WTC11 (cell line): Measurements from ENCODE around the gene FAM89A. TPM values are rescaled to one million over a fixed set of nuclear protein-coding genes. Genes with fewer than 3 reads are reported as not detected.

Experiments
- ATAC-seq: fragments of 200-7000 bp; cut with Tn5 transposase; 2 replicates; pipeline ENCODE4 v1.10.0; 2021; ENCODE audit warnings: mild to moderate bottlenecking, moderate library complexity
- CTCF ChIA-PET: fragments of 300-600 bp; sonication (Branson Sonifier 250); formaldehyde crosslinking; loops from one replicate; lab custom pipeline; 2021; ENCODE audit warnings: antibody characterized with exemption; lab: Charles Lee
- POLR2A ChIA-PET: fragments of 350-600 bp; sonication (Branson Sonifier 250); formaldehyde crosslinking; loops from one replicate; lab custom pipeline; 2021; ENCODE audit warnings: antibody characterized with exemption; lab: Charles Lee
- DNase-seq: peaks from one replicate; pipeline ENCODE4 v3.0.0; 2021; ENCODE audit warnings: low spot score
- H3K27ac Mint-ChIP-seq: 2 replicates; pipeline ENCODE4 v1.8.0; 2021; ENCODE audit warnings: mixed read lengths
- H3K27me3 Mint-ChIP-seq: 2 replicates; pipeline ENCODE4 v1.8.0; 2021; ENCODE audit warnings: low read depth, mild to moderate bottlenecking, moderate library complexity, mixed read lengths
- H3K36me3 Mint-ChIP-seq: 2 replicates; pipeline ENCODE4 v1.8.0; 2021; ENCODE audit warnings: mixed read lengths
- H3K4me1 Mint-ChIP-seq: 2 replicates; pipeline ENCODE4 v1.8.0; 2022; ENCODE audit warnings: mixed read lengths
- H3K4me3 Mint-ChIP-seq: 2 replicates; pipeline ENCODE4 v1.8.0; 2021; ENCODE audit warnings: mild to moderate bottlenecking, moderate library complexity, mixed read lengths
- H3K9me3 Mint-ChIP-seq: 2 replicates; pipeline ENCODE4 v1.8.0; 2021; ENCODE audit warnings: mixed read lengths
- ATF3 ChIP-seq: sonication (generic); formaldehyde crosslinking; conservative IDR thresholded peaks from 2 replicates; pipeline ENCODE4 v1.8.1; 2022; ENCODE audit warnings: mild to moderate bottlenecking, missing genetic modification reagents
- CBFB ChIP-seq: sonication (generic); formaldehyde crosslinking; IDR thresholded peaks from 2 replicates; pipeline ENCODE4 v1.8.1; 2022; ENCODE audit warnings: mild to moderate bottlenecking, low read depth, missing genetic modification reagents
- CTCF ChIP-seq: fragments of 200-600 bp; IDR thresholded peaks from 2 replicates; pipeline ENCODE4 v1.8.0; 2022; ENCODE audit warnings: antibody characterized with exemption
- ETV6 ChIP-seq: sonication (generic); formaldehyde crosslinking; IDR thresholded peaks from 2 replicates; pipeline ENCODE4 v1.8.1; 2022; ENCODE audit warnings: mild to moderate bottlenecking, missing genetic modification reagents
- FOXJ3 ChIP-seq: sonication (generic); formaldehyde crosslinking; IDR thresholded peaks from 2 replicates; pipeline ENCODE4 v1.9.0; 2021; ENCODE audit warnings: missing genetic modification reagents, mild to moderate bottlenecking, borderline replicate concordance
- FOXK1 ChIP-seq: sonication (generic); formaldehyde crosslinking; IDR thresholded peaks from 2 replicates; pipeline ENCODE4 v1.8.0; 2022; ENCODE audit warnings: mild to moderate bottlenecking, moderate library complexity, missing genetic modification reagents
- GRHL2 ChIP-seq: fragments of 250-450 bp; sonication (Bioruptor Pico); IDR thresholded peaks from 2 replicates; pipeline ENCODE4 v1.8.0; 2022; ENCODE audit warnings: mild to moderate bottlenecking, moderate library complexity; ENCODE audit not compliant: insufficient replicate concordance, severe bottlenecking
- HMGA2 ChIP-seq: fragments of 250-450 bp; sonication (Bioruptor Pico); IDR thresholded peaks from 2 replicates; pipeline ENCODE4 v1.4.0; 2021; ENCODE audit warnings: mild to moderate bottlenecking, moderate library complexity
- IRF1 ChIP-seq: sonication (generic); formaldehyde crosslinking; IDR thresholded peaks from 2 replicates; pipeline ENCODE4 v1.8.0; 2023; ENCODE audit warnings: missing genetic modification reagents
- MAX ChIP-seq: sonication (generic); formaldehyde crosslinking; IDR thresholded peaks from 2 replicates; pipeline ENCODE4 v1.8.0; 2022; ENCODE audit warnings: mild to moderate bottlenecking, missing genetic modification reagents
- MLX ChIP-seq: sonication (generic); formaldehyde crosslinking; IDR thresholded peaks from 2 replicates; pipeline ENCODE4 v1.8.1; 2023; ENCODE audit warnings: mild to moderate bottlenecking, missing genetic modification reagents, moderate library complexity
- MXD4 ChIP-seq: fragments of 250-450 bp; sonication (Bioruptor Pico); IDR thresholded peaks from 2 replicates; pipeline ENCODE4 v1.8.0; 2021; ENCODE audit warnings: mild to moderate bottlenecking, moderate library complexity, borderline replicate concordance
- NFATC4 ChIP-seq: fragments of 250-450 bp; sonication (Bioruptor Pico); IDR thresholded peaks from 2 replicates; pipeline ENCODE4 v1.9.0; 2021; ENCODE audit warnings: mild to moderate bottlenecking
- NFE2L1 ChIP-seq: sonication (generic); formaldehyde crosslinking; IDR thresholded peaks from 2 replicates; pipeline ENCODE4 v1.8.1; 2023; ENCODE audit warnings: missing genetic modification reagents
- RORB ChIP-seq: fragments of 250-450 bp; sonication (Bioruptor Pico); IDR thresholded peaks from 2 replicates; pipeline ENCODE4 v1.9.0; 2021; ENCODE audit warnings: mild to moderate bottlenecking
- SMAD3 ChIP-seq: sonication (generic); formaldehyde crosslinking; IDR thresholded peaks from 2 replicates; pipeline ENCODE4 v1.8.0; 2022; ENCODE audit warnings: missing genetic modification reagents, mild to moderate bottlenecking, borderline replicate concordance
- SMAD4 ChIP-seq: sonication (generic); formaldehyde crosslinking; IDR thresholded peaks from 2 replicates; pipeline ENCODE4 v1.8.0; 2022; ENCODE audit warnings: mild to moderate bottlenecking, missing genetic modification reagents
- SOX15 ChIP-seq: fragments of 250-450 bp; sonication (Bioruptor Pico); IDR thresholded peaks from 2 replicates; pipeline ENCODE4 v1.9.0; 2021; ENCODE audit warnings: mild to moderate bottlenecking
- TCF7 ChIP-seq: sonication (generic); formaldehyde crosslinking; IDR thresholded peaks from 2 replicates; pipeline ENCODE4 v1.8.0; 2022; ENCODE audit warnings: mild to moderate bottlenecking, low read depth, missing genetic modification reagents, moderate library complexity
- USF1 ChIP-seq: sonication (generic); formaldehyde crosslinking; IDR thresholded peaks from 2 replicates; pipeline ENCODE4 v1.8.0; 2022; ENCODE audit warnings: mild to moderate bottlenecking, missing genetic modification reagents
- ZBTB43 ChIP-seq: sonication (generic); formaldehyde crosslinking; IDR thresholded peaks from 2 replicates; pipeline ENCODE4 v1.8.1; 2023; ENCODE audit warnings: mild to moderate bottlenecking, missing genetic modification reagents
- ZNF416 ChIP-seq: fragments of 250-450 bp; sonication (Bioruptor Pico); IDR thresholded peaks from 2 replicates; pipeline ENCODE4 v1.9.0; 2021; ENCODE audit warnings: mild to moderate bottlenecking, inconsistent platforms
- total RNA-seq: library from RNA; stranded (reverse); gene quantifications from 3 replicates; pipeline ENCODE4 v1.2.3, GENCODE V29; 2021

The FAM89A gene
- total RNA-seq, 1 experiment from 2014 or later, result 2.4 TPM

GRCh38 chr1:231073331-231073730 lies 33.3 kb upstream of the FAM89A start (continued):
- TF ChIP-seq IRF1 (CRISPR knock-in tag), result no peak
- no peak for TF ChIP-seq RORB
- no peak for TF ChIP-seq ZBTB43 (CRISPR knock-in tag)
- TF ChIP-seq GRHL2 (CRISPR knock-in tag), result no peak
- no peak for TF ChIP-seq SMAD3 (CRISPR knock-in tag)
- TF ChIP-seq MXD4 (CRISPR knock-in tag), result no peak
- no peak for TF ChIP-seq TCF7 (CRISPR knock-in tag)
- no peak for TF ChIP-seq CBFB (CRISPR knock-in tag)
- no peak for TF ChIP-seq SOX15
- TF ChIP-seq MAX (CRISPR knock-in tag), result no peak

GRCh38 chr1:231072502-231073094 lies 32.5 kb upstream of the FAM89A start:
- H3K4me1 Mint-ChIP-seq, result peaks cover 22% of the 10 kb centered on the region

GRCh38 chr1:231072041-231072440 lies 32.0 kb upstream of the FAM89A start:
- ATAC-seq (no peak), DNase-seq (no peak)
- H3K4me1 Mint-ChIP-seq, result peaks cover 22% of the 10 kb centered on the region
- H3K4me3 Mint-ChIP-seq, result no peak overlapping the region
- POLR2A ChIA-PET, result no interaction called here
- H3K9me3 Mint-ChIP-seq, result peaks cover 2% of the 10 kb centered on the region
- CTCF ChIA-PET, result interaction anchor here (0.6 kb wide), 1 partner anchor 18 kb away, joined by 4 read pairs; no protein-coding TSS in a partner anchor
- peaks cover 75% of the 10 kb centered on the region for H3K27me3 Mint-ChIP-seq
- H3K36me3 Mint-ChIP-seq, result 0 out of 2 replicates have a peak, but pooled peaks cover 2% of the 10 kb centered on the region
- H3K27ac Mint-ChIP-seq, result no peak overlapping the region
- TF ChIP-seq ATF3 (no peak), MAX (CRISPR knock-in tag) (no peak), USF1 (CRISPR knock-in tag) (no peak), TCF7 (CRISPR knock-in tag) (no peak), ZNF416 (CRISPR knock-in tag) (no peak), FOXK1 (no peak), ZBTB43 (CRISPR knock-in tag) (no peak), NFATC4 (no peak), ETV6 (CRISPR knock-in tag) (no peak), HMGA2 (CRISPR knock-in tag) (no peak)

More at GRCh38 chr1:231072502-231073094, 32.5 kb upstream of the FAM89A start:
- H3K27me3 Mint-ChIP-seq, result peaks cover 77% of the 10 kb centered on the region
- TF ChIP-seq CTCF, result no peak
- TF ChIP-seq SMAD4 (CRISPR knock-in tag), result no peak
- no peak for TF ChIP-seq FOXJ3 (CRISPR knock-in tag)
- TF ChIP-seq ZNF416 (CRISPR knock-in tag), result no peak
- TF ChIP-seq NFE2L1 (CRISPR knock-in tag), result no peak
- no peak for TF ChIP-seq TCF7 (CRISPR knock-in tag)
- TF ChIP-seq MLX, result no peak
- H3K4me3 Mint-ChIP-seq, result no peak overlapping the region
- POLR2A ChIA-PET, result no interaction called here
- no peaks in the 10 kb centered on the region for H3K9me3 Mint-ChIP-seq
- H3K36me3 Mint-ChIP-seq, result 0 out of 2 replicates have a peak, but pooled peaks cover 2% of the 10 kb centered on the region
- no peak for DNase-seq
- no peak overlapping the region for H3K27ac Mint-ChIP-seq
- CTCF ChIA-PET, result no interaction called here
- ATAC-seq, result no peak
